GM21367 (cell line): ENCODE data around the gene CPN2.
A peak's percentile ranks its signal among the peaks of the same experiment; 100 is the strongest.

Experiments
- ATAC-seq: cut with Tn5 transposase; IDR thresholded peaks from one replicate; pipeline ENCODE4 v1.9.1; 2021; ENCODE audit not compliant: unreplicated experiment

Gene CPN2

DNA sequence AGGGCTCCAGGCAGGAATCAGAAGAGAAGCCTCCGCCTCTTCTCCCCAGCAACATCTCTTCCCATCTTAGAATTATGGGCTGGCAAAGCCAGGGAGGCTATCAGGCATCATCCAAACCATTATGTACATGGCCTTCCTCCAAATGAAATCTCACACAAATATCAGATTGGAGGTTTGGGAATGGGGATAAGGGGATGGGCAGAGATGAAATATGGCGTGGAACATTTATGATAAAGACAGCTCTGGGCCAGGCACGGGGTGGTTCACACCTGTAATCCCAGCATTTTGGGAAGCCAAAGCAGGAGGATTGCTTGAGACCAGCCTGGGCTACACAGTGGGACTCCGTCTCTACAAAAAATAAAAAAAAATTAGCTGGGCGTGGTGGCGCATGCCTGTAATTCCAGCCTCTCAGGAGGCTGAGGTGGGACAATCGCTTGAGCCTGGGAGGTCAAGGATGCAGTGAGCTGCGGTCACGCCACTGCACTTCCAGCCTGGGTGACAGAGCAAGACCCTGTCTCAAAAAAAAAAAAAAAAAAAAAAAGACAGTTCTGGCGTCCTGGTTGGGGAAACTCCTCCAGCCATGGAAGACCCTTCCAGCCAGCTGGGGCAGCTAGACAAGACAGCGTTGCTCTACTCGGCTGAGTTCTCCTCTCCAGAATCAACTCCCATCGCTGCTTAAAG, 36.6 kb downstream of the CPN2 start:
- no peak for ATAC-seq

DNA sequence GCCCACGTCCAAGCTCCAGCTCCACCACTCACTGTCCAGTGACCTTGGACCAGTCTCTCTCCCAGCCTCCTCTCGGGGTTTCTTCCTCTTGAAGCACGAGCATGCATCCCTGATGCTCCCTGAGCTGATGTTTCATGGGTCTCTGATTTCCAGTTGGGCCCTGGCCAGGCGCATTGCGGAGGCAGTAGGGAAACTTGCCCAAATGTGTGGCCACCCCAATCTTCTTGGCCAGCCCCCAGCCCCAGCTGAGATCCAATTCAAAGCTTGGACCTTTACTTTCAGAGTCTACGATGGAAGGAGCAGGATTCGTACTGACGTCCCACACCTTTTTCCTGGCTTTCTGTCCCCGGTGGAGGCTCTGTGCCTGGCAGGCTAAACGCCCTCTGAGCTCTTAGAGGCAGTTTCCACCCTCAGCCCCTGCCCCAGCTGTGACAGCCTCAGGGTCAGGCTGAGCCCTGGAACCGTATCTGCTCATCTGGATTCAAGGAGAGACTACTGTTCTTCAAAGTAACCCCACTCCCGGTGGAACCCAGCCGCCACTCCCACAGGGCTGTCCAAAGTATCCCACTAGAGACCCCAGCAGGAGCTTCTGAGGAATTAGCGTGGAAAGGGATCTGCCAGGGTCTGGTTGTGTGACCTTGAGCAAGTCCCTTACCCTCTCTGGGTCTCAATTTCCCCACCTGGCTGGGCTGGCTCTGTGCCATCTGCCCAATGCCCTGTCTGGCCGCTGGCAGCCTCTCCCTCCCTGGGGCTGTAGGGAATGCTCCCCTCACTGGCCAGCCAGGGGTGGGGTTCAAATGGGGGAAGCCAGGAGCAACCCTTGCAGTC, 37.4 kb downstream of the CPN2 start:
- no peak for ATAC-seq

DNA sequence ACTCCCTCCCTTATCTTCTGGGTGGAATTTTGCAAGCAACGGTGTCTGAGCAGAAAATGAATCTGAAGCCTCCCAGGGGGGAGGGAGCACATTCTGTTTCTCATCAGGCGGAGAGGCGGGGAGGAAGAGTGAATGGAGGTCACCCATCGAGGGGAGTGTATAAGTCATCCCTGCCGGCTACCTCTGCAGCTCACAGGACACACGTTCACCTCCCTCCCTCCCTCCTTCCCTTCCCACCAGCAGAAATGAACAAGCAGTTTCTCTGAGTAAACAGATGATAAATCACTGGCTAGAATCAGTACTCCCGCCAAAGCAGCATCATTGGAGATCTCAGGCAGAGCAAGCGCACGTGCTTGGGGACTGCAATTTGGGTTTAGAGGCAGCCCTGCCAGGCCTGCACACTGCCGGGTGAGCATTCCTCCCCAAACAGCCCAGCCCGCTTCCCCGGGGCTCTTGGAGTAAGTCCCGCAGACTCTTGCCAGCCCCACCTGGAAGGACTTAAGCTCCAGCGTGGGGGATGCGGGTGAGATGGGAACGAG, 38.3 kb downstream of the CPN2 start:
- no peak for ATAC-seq

DNA sequence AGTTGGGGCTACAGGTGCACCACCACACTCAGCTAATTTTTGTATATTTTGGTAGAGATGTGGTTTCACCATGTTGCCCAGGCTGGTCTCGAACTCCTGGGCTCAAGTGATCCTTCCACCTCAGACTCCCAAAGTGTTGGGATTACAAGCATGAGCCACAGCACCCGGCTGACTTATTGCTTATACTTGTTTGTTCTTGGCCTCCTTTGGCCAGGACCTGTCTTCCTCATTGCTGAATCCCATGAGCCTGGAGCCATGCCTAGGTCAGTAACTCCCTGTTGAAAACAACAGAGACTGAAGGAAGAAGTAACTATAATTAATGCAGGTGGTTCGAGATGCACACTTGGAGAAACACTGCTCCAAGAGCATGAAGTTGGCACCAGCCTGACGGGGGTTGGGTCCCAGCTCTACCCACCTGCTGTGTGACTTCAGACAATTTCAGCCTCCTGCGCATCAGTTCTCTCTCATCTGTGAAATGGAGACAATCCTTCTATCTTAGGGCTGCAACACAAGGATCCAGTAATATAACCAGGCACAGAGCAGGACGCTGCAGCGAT, 38.9 kb downstream of the CPN2 start:
- ATAC-seq = no peak

DNA sequence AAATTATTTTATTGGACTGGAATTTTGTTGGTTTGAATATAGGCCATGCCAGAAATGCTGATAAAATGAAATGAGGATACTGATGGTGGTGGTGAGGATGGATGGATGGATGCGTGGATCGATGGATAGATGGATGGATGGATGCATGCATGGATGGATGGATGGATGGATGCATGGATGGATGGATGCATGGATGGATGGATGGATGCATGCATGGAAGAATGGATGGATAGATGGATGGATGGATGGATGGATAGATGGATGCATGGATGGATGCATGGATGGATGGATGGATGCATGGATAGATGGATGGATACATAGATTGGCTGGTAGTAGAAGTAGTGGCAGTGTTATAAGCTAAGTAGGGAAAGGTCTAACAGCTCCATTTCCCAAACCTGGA, 40.1 kb downstream of the CPN2 start:
- ATAC-seq = no peak

DNA sequence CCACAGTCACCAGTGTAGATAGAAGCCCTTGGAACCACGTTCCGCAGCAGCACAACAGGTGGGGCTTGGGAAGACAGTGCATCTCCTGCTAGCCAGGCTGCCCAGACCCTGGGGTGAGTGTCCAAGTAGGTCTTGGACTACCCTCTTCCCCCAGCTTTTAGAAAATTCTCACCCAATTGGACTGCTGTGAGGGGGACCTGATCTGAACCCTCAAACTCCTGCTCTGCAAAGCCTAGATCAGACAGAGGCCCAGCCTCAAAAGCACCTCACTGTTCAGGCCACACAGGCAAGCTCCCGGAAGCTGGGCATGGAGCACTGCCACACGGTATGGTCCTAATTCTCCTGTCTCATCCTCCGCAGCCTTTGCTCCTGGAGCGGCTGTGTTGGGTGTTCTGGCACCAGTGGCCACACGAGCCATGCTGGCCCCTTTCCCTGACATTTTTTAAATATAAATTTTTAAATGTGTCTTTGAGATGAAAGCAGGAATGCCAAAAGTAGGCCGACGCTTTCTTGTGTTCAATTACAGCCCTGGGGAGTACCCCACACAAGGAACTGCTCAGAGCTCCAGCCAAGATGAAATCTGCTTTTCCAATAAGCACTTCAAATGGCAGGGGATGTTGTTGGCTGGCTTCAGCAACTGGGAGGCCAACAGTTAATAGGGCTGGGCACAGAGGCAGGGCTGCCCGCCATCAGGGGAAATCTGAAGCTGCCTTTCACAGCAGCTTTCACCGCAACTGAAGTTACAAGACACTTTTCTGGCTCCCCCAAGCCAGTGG, 40.9 kb downstream of the CPN2 start:
- no peak for ATAC-seq

DNA sequence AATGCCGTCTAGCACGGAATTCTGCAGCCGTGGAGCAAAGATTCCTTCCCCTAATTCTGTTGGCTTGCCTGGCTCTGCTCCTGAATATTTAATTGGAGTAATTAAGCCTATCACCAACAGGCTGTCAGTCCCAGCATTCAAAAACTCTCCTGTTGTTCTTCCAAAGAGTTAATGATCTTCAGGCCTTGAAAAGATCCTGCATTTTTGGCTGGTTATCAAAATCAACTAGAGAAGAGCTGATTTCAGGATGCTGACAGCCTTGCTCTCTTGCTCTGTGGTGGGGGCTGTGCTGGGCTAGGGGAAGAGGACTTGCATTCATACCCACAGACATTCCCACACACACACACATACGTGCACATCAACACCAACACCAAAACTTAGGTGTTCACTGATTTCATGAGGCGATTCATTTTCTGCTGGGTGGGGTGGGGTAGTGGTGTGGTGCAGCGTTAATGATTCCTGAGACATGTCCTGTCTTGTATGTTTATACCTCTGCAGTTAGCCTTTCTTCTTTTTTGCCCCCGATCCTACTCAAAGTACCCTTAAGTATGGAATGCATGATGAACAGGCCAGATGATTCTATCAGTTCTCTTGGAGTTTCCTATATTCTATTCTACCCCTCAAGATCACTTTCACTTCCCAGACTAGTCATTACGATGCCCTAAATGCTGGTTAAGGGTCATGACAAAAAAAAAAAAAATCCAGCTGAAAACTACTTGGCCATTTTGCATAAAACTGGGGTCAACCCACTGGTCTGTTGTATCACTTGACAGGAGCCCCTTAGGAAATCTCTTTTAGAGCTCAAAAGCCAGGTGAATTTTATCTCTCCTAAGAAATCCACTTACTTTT, 42.3 kb downstream of the CPN2 start:
- no peak for ATAC-seq

DNA sequence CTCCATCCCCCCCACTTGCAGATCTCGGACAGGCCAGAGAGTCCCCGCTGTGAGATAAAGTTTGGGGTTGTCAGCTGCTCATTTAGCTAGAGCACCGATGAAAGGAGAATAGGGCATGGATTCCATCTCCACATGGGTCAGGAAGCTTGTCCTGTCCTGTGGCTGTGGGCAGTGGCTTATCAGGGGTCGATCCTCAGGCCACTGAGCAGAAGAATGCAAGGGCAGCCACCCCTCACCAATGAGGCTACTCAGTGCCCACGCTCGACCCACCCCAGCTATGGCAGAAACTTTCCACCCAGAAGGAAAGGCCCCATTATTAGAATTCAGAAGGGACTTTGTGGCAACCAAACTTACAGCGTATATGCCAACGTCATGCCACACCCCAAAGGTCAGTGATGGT, 43.3 kb downstream of the CPN2 start:
- no peak for ATAC-seq

DNA sequence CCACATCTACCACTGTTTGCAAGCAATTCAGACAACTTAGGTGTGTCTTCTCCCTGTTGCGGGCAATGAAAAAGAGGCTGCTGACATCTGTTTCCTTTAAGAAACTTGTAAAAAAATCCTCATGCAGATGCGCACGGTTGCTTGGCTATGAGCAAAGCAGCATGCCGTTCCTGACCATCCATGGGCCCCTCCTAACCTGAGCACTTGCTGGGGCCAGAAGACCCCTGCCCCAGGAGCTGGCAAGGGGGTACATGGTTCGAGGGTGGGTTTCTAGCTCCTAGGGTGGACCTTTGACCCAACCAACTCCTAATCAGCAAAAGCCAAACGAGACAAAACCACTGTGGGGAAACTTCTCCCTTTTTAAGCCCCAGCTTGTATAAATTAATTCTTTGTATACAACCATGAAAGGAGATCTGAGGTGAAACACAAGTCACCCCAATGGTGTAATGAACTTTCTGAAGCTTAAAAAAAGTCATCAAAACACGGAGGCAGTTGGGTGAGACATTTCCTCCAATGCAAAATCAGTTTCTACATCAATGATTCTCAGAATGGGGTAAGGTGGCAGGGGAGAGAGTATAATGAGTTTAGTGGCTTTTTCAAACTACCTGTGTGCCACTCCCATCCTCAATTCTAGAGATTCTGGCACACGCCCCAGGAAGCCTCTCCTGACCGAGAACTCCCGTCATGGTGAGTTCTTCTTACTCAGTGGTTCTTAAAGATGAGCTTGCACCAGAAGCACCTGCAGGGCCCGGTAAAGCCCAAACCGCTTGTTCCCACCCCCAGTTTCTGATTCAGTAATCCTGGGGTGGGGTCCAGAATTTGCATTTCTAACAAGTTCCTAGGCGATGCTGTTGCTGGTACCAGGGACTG, 44.1 kb downstream of the CPN2 start:
- peak; percentile 41 for ATAC-seq

DNA sequence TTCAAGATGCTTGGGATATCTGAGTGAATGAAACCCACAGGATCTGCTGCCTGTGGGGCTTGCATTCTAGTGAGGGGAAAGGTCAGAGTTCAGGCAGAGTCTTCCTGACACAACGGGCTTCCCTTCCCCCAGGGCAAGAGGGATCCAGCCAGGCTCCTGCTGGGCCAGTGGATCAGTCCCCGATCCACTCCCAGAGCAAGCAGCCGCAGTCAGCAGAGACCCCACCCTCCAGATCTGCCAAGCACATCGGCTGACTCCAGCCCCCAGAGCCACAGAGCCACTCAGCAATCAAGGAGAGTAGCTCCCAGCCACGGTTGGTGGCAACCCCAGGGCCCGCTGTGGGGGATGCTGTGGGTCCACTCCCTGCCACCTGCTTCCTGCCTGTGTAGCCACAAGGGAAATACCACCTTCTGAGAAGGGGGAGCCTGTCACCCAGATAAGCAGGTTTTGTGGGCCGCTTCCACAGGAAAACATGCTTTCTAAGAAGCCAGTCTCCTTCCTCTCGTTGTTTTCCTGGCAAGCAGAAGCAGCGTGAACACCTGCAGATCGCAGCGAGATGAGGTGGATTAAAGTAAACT, 44.9 kb downstream of the CPN2 start:
- peak; percentile 43 for ATAC-seq

DNA sequence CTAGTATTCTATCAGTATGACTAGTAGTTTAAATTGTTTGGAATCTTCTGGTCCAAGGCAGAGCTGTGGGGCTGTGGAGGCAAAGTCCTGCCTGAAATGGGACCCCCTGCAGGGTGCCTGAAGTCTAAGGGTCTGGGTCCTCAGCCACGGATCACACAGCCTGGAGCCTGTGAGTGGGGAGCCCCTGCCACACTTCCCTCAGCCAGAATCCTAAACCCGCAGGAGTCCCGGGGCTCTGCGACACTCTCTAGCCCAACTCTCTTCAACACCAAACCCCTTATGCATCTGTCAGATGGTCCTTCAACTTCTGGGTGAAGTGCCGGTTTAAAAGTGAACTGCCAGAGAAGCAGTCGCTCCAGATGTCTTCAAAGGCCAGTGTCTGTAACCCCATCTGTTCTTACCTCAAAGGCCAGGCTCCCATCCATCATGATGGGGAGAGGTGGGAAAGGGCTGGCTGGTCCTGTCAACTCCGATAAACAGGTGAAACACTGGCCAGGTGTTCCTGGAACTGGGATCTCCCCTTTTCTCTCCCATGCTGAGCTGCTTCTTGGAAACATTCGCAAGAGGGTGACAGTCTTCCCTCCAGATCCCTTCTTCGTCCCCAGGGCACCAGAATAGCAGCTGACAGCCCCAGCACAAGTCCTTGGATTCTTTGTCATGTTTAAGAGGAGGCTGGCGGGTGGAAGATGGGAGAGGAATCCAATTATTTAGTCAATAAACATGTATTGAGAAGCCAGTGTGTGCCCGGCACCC, 45.6 kb downstream of the CPN2 start:
- no peak for ATAC-seq

DNA sequence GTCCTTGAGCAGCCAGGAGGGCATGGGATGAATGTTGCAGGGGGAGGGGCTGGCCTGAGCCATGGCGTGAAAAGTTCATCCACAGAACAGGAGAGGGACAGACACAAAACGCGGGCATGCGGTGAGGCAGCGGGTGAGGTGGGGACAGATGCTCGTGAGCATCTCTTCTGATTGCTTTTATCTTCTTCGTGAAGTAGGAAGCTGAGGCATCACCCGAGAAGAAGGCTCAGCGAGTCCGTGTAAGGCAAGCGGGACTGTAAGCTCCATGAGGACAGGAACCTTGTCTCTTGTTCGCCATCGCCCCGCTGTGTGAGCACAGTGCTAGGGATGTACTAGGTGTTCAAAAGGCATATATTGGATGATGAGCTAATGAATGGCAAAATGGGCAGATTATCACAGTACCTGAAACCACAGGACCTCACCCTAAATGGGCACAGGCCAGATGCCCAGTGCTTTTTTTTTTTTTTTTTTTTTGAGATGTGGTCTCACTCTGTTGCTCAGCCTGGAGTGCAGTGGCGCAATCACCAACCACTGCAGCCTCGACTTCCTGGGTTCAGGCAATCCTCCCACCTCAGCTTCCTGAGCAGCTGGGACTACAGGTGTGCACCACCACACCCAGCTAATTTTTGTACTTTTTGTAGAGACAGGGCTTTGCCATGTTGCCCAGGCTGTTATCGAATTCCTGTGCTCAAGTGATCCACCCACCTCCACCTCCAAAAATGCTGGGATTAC, 46.8 kb downstream of the CPN2 start:
- no peak for ATAC-seq

DNA sequence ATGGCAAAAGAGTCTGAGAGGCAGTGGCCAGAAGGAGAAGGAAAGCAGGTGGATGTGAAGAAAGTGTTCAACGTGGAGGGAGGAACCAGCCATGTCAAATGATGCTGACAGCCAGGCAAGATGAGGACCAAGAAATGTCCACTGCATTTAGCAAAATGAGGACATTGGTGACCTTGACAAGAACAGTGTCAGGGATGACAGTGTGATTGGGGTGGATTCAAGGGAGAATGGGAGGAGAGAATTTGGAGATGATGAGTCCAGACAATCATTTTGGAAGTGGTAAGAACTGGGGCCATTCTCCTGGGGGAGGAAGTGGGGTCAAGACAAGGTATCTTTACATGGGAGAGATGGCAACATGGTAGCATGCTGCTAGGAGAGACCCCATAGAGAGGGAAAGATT, 47.4 kb downstream of the CPN2 start:
- no peak for ATAC-seq

DNA sequence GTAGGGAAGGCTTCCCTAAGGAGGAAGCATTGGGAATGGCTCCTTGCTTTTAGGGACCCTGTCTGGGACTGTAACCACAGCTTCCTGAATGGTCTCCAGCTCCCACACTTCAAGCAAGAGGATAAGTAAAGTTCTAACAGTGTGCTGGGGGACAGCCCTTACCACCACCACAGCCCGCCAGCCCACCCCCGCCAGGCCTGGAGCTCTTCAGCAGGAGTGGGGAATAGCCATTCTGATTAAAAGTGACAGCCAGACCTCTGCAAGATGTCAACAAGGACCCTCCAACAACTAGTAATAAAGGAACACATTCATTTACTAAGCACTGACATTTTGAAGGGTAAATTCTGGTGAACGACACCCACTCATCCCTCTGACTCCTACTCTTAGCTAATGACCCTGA, 49.4 kb downstream of the CPN2 start:
- no peak for ATAC-seq

DNA sequence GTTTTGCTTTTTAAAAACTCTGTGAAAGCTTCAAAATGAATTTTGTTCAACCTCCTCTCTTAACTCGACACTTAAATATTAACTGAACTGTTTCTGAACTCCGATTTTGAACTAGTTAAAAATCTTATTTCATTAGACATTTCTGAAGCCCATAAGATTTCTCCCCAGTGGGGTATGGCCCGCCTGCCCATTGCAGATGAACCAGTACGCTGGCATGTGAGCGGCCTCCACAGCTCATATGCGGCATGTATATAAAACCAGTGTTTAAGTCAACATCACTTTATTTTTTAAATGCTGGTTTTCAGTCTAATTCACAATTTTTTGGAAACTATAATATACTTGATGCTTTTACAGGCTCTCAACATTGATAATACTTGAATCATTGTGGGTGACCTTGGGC, 50.2 kb downstream of the CPN2 start:
- ATAC-seq = no peak

DNA sequence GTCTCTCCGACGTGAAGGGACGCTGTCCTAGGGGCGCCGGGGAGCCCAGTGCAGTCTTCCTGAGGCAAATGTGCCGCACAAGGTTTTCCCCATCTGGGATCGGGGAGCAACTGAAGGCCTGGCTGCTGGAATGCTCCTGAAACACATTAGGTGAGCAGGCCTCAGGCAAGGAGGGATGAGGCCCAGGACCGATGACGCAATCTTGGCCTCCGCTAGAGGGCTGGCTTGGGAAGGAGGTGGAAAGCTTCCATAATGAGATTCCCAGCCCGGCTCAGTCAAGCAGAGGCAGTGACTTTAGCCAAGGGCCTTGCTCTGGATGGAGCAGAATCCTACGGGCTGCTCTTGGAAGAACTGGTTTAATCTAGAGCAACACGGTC, 50.8 kb downstream of the CPN2 start:
- ATAC-seq = no peak

DNA sequence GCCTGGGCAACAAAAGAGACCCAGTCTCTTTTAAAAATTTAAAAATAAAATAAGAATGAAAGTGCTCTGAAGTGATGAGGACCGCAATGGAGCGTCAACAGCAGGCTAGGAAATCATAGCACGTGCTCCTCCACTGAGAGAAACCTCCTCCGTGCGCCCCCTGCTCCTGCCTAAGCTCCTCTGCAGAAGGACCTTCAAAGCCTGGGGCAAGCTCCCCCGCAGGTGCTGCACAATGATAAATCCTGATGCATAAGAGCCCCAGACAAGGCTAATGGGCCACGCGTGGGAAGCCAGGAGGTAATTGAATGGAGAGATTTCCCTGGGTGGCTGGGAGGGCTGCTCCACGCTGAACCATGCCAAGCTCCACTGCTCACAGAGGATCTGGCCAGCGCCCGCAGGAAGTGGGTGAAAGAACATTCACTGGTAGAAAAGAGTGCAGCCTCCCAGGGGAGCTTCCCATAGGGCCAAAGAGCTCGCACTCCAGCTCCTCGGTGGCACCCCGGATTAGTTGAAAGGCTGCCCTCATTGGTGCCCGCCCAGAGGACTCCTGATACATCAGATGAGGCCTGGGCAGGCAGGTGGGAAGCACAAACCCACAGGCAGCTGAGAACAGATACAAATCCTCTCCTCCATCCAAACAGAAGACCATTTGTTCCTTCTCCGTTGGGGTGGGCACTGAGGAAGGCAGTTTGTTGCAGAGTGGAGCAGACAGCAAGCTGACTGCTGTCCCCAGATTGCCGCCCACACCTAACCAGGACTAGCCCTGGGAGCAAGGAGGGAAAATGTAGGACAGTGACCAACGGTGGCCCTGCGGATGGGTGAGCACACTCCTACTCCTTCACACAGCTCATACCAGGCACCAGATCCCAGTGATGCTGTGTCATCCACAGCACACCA, 52.5 kb downstream of the CPN2 start:
- ATAC-seq = no peak
